HUES64 (cell line): ENCODE data around the gene LGI4.
A peak's percentile ranks its signal among the peaks of the same experiment; 100 is the strongest.

ENCODE experiments used
- H3K27ac ChIP-seq: 2 replicates; pipeline ENCODE4 v1.7.0; 2013; ENCODE audit warnings: low read depth, low read length, inconsistent platforms
- H3K27me3 ChIP-seq: 2 replicates; pipeline ENCODE4 v1.6.1; 2013; ENCODE audit warnings: mild to moderate bottlenecking, low read length; ENCODE audit not compliant: insufficient read depth
- H3K36me3 ChIP-seq: 2 replicates; pipeline ENCODE4 v1.6.1; 2013; ENCODE audit warnings: mild to moderate bottlenecking, low read length; ENCODE audit not compliant: insufficient read depth
- H3K4me1 ChIP-seq: 2 replicates; pipeline ENCODE4 v1.6.1; 2013; ENCODE audit warnings: mild to moderate bottlenecking, low read length, moderate library complexity; ENCODE audit not compliant: insufficient read depth
- H3K4me3 ChIP-seq: 2 replicates; pipeline ENCODE4 v1.5.1; 2013; ENCODE audit warnings: mild to moderate bottlenecking, low read length, moderate library complexity
- H3K9ac ChIP-seq: 2 replicates; pipeline ENCODE4 v1.6.1; 2013; ENCODE audit warnings: mild to moderate bottlenecking, low read depth, low read length
- H3K9me3 ChIP-seq: 2 replicates; pipeline ENCODE4 v1.6.1; 2013; ENCODE audit warnings: low read depth, low read length; ENCODE audit not compliant: insufficient read depth
- WGBS: fragments of 150-250, 120-280 bp; methylation state at CpG from one replicate; pipeline ENCODE4 v1.1.7; 2013; ENCODE audit warnings: missing lambda C conversion rate; 5-methylcytosine and 5-hydroxymethylcytosine counted together

Gene LGI4

GRCh38 chr19:35100588-35101533, 34.0 kb downstream of the LGI4 start:
- Histone ChIP-seq H3K27ac (no peak overlapping the region), H3K36me3 (no peaks in the 10 kb centered on the region), H3K9ac (no peak overlapping the region), H3K27me3 (no peaks in the 10 kb centered on the region), H3K4me1 (no peaks in the 10 kb centered on the region), H3K4me3 (no peak overlapping the region), H3K9me3 (no peaks in the 10 kb centered on the region)
- 81% methylated on average over 16 of the region's 16 CpGs for WGBS

- Histone ChIP-seq H3K4me1 (no peaks in the 10 kb centered on the region), H3K27ac (no peak overlapping the region), H3K9me3 (no peaks in the 10 kb centered on the region), H3K4me3 (no peak overlapping the region), H3K9ac (no peak overlapping the region), H3K27me3 (no peaks in the 10 kb centered on the region), H3K36me3 (no peaks in the 10 kb centered on the region)
- 94% methylated on average over 13 of the region's 13 CpGs for WGBS
Measured at GRCh38 chr19:35099897-35100275, 35.0 kb downstream of the LGI4 start.

- H3K9ac ChIP-seq: no peak overlapping the region
- H3K36me3 ChIP-seq: no peaks in the 10 kb centered on the region
- H3K4me3 ChIP-seq: no peak overlapping the region
- no peaks in the 10 kb centered on the region for H3K4me1 ChIP-seq
- WGBS: 92% methylated on average over 21 of the region's 21 CpGs
- H3K9me3 ChIP-seq: no peaks in the 10 kb centered on the region
- no peak overlapping the region for H3K27ac ChIP-seq
- H3K27me3 ChIP-seq: no peaks in the 10 kb centered on the region
Measured at GRCh38 chr19:35099155-35099896, 35.5 kb downstream of the LGI4 start.

GRCh38 chr19:35098413-35099049, 36.3 kb downstream of the LGI4 start:
- H3K4me3 ChIP-seq: no peak overlapping the region
- no peaks in the 10 kb centered on the region for H3K27me3 ChIP-seq
- no peak overlapping the region for H3K9ac ChIP-seq
- no peaks in the 10 kb centered on the region for H3K4me1 ChIP-seq
- WGBS: 94% methylated on average over 29 of the region's 29 CpGs
- H3K27ac ChIP-seq: no peak overlapping the region
- H3K36me3 ChIP-seq: no peaks in the 10 kb centered on the region
- H3K9me3 ChIP-seq: no peaks in the 10 kb centered on the region

- Histone ChIP-seq H3K36me3 (no peaks in the 10 kb centered on the region), H3K27ac (no peak overlapping the region), H3K9ac (no peak overlapping the region), H3K4me3 (no peak overlapping the region), H3K9me3 (no peaks in the 10 kb centered on the region), H3K27me3 (no peaks in the 10 kb centered on the region; the same call in 1 of the 2 replicates), H3K4me1 (peaks cover under 1% of the 10 kb centered on the region; the same call in 1 of the 2 replicates)
- WGBS: 82% methylated on average over 8 of the region's 8 CpGs
Measured at GRCh38 chr19:35095667-35096368, 39.0 kb downstream of the LGI4 start.

- Histone ChIP-seq H3K4me1 (peaks cover 6% of the 10 kb centered on the region), H3K27ac (no peak overlapping the region), H3K27me3 (no peaks in the 10 kb centered on the region; the same call in 1 of the 2 replicates), H3K9me3 (no peaks in the 10 kb centered on the region), H3K36me3 (no peaks in the 10 kb centered on the region), H3K4me3 (no peak overlapping the region), H3K9ac (no peak overlapping the region)
- 95% methylated on average over 4 of the region's 4 CpGs for WGBS
Measured at GRCh38 chr19:35094656-35095055, 40.2 kb downstream of the LGI4 start.

- H3K27ac ChIP-seq: no peak overlapping the region
- 95% methylated on average over 11 of the region's 11 CpGs for WGBS
- no peak overlapping the region for H3K4me3 ChIP-seq
- no peaks in the 10 kb centered on the region for H3K36me3 ChIP-seq
- H3K9me3 ChIP-seq: no peaks in the 10 kb centered on the region
- H3K27me3 ChIP-seq: no peaks in the 10 kb centered on the region; the same call in 1 of the 2 replicates
- H3K9ac ChIP-seq: no peak overlapping the region
- H3K4me1 ChIP-seq: peaks cover 6% of the 10 kb centered on the region
Measured at GRCh38 chr19:35093941-35094647, 40.8 kb downstream of the LGI4 start.

- H3K9me3 ChIP-seq: no peaks in the 10 kb centered on the region
- H3K27ac ChIP-seq: no peak overlapping the region
- WGBS: 97% methylated on average over 5 of the region's 5 CpGs
Measured at GRCh38 chr19:35093430-35093829, 41.4 kb downstream of the LGI4 start.

GRCh38 chr19:35090506-35091214, 44.2 kb downstream of the LGI4 start:
- H3K27me3 ChIP-seq: no peaks in the 10 kb centered on the region; the same call in 1 of the 2 replicates
- no peaks in the 10 kb centered on the region for H3K36me3 ChIP-seq
- 39% methylated on average over 36 of the region's 36 CpGs for WGBS
- H3K9me3 ChIP-seq: no peaks in the 10 kb centered on the region
- H3K4me3 ChIP-seq: peak overlapping the region; percentile 43
- peak overlapping the region; percentile 39; the same call in 1 of the 2 replicates for H3K27ac ChIP-seq
- H3K4me1 ChIP-seq: peaks cover 8% of the 10 kb centered on the region
- H3K9ac ChIP-seq: peak overlapping the region; percentile 55

More at GRCh38 chr19:35093430-35093829, 41.4 kb downstream of the LGI4 start:
- H3K27me3 ChIP-seq: no peaks in the 10 kb centered on the region; the same call in 1 of the 2 replicates
- H3K36me3 ChIP-seq: no peaks in the 10 kb centered on the region
- peaks cover 8% of the 10 kb centered on the region for H3K4me1 ChIP-seq
- H3K9ac ChIP-seq: no peak overlapping the region
- H3K4me3 ChIP-seq: no peak overlapping the region

GRCh38 chr19:35090160-35090505, 44.7 kb downstream of the LGI4 start:
- 75% methylated on average over 8 of the region's 9 CpGs for WGBS
- no peaks in the 10 kb centered on the region; the same call in 1 of the 2 replicates for H3K27me3 ChIP-seq
- H3K9ac ChIP-seq: no peak overlapping the region
- H3K9me3 ChIP-seq: no peaks in the 10 kb centered on the region
- H3K4me3 ChIP-seq: no peak overlapping the region
- H3K27ac ChIP-seq: no peak overlapping the region
- peaks cover 8% of the 10 kb centered on the region for H3K4me1 ChIP-seq
- no peaks in the 10 kb centered on the region for H3K36me3 ChIP-seq
